ENCODE measurements around the gene AK9.

GRCh38 chr6:109506314-109506713 lies 184.7 kb downstream of the AK9 start:
- TF ChIP-seq CTCF (IDR thresholded peaks at IDR 0.05; ENCODE audit: poor library complexity) (no peak), EZH2phosphoT487 (IDR thresholded peaks at IDR 0.05; ENCODE audit: low read depth, severe bottlenecking, unreplicated experiment) (no peak), EZH2 (IDR thresholded peaks at IDR 0.05; ENCODE audit: borderline replicate concordance) (no peak)

All from hepatocyte (in vitro differentiated cells).